Measurements from ENCODE around the gene HBE1. TPM values are rescaled to one million over a fixed set of nuclear protein-coding genes. Genes with fewer than 3 reads are reported as not detected.

HBE1 gene
- total RNA-seq, result not detected in 2 replicates

DNA sequence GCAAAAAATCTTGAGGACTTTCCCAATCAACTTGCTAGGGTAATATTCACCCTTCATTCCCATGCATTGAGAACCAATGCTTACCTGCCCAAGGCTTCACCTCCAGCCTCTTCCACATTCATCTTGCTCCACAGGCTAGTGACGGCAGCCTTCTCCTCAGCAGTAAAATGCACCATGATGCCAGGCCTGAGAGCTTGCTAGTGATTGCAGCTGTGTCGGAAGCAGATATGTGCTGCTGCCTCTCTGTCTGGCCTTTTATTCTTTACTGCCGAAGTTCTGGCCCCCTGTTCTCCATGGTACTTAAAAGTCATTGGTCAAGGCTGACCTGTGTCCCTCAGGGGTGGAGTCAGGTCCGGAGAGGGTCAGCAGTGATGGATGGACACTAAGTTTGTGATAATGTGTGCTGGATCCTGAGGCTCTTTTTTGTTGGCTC is at the start of gene HBE1:
HBE1 (minus strand) TSS at position 231 of the 433 bp plus-strand sequence; CDS start at position 176, 55 bp downstream.

DNA sequence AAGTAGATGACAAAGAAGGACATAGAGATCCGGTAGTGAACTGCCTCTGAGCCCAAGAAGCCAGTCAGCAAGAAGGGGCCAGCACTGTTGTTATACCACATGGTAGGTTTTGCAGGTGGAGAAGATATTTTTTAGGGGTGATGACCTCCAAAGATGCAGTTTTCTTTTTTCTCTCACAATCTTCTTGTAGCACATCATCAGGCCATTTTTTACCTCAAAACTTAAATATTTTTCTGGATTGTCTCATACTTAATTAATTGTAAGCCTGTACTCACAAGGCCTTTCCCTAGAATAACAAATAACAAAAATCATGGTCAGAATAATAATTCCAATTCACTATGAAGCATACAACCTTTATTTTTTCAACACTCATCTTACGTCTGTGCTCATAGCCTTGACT is 32.1 kb upstream of the HBE1 start, which contains the start of gene OR51B4:
OR51B4 (minus strand) TSS at position 101 of the 400 bp plus-strand sequence; CDS start at position 101, 0 bp downstream.

DNA sequence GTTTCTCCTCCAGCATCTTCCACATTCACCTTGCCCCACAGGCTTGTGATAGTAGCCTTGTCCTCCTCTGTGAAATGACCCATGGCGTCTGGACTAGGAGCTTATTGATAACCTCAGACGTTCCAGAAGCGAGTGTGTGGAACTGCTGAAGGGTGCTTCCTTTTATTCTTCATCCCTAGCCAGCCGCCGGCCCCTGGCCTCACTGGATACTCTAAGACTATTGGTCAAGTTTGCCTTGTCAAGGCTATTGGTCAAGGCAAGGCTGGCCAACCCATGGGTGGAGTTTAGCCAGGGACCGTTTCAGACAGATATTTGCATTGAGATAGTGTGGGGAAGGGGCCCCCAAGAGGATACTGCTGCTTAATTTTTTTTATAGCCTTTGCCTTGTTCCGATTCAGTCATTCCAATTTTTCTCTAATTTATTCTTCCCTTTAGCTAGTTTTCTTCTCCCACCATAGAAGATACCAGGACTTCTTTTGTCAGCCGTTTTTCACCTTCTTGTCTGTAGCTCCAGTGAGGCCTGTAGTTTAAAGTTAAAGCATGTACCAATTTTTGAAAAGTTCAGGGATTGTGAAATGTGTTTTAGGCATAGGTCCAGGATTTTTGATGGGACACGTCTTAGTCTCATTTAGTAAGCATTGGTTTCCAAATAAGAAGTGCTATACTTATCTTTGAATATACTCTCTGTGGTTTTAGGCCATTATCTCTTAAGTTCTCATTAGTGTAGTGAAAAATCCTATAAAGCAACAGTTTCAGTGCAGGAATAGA is 14.9 kb downstream of the HBE1 start, which contains the start of gene HBG2:
HBG2 (minus strand) TSS at position 136 of the 768 bp plus-strand sequence; CDS start at position 83, 53 bp downstream.

DNA sequence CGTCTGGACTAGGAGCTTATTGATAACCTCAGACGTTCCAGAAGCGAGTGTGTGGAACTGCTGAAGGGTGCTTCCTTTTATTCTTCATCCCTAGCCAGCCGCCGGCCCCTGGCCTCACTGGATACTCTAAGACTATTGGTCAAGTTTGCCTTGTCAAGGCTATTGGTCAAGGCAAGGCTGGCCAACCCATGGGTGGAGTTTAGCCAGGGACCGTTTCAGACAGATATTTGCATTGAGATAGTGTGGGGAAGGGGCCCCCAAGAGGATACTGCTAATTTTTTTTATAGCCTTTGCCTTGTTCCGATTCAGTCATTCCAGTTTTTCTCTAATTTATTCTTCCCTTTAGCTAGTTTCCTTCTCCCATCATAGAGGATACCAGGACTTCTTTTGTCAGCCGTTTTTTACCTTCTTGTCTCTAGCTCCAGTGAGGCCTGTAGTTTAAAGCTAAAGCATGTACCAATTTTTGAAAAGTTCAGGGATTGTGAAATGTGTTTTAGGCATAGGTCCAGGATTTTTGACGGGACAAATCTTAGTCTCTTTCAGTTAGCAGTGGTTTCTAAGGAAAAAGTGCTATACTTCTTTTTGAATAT is 19.8 kb downstream of the HBE1 start, which contains the start of gene HBG1:
HBG1 (minus strand) TSS at position 51 of the 590 bp plus-strand sequence. CDS start 53 bp downstream, outside the sequence.

GRCh38 chr11:5234381-5234834 is 35.3 kb downstream of the HBE1 start, which contains the start of gene HBD:
TSS of gene HBD (minus strand) at chr11:5234483. CDS start at chr11:5234433, 50 bp downstream.

DNA sequence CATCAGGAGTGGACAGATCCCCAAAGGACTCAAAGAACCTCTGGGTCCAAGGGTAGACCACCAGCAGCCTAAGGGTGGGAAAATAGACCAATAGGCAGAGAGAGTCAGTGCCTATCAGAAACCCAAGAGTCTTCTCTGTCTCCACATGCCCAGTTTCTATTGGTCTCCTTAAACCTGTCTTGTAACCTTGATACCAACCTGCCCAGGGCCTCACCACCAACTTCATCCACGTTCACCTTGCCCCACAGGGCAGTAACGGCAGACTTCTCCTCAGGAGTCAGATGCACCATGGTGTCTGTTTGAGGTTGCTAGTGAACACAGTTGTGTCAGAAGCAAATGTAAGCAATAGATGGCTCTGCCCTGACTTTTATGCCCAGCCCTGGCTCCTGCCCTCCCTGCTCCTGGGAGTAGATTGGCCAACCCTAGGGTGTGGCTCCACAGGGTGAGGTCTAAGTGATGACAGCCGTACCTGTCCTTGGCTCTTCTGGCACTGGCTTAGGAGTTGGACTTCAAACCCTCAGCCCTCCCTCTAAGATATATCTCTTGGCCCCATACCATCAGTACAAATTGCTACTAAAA is 42.9 kb downstream of the HBE1 start, which contains the start of gene HBB:
HBB (minus strand) TSS at position 340 of the 579 bp plus-strand sequence; CDS start at position 290, 50 bp downstream.

Other genes with a start within 250 kb of the HBE1 start
- not detected in 2 replicates for gene OR52J3, start 223.4 kb downstream of the HBE1 start, total RNA-seq
- gene OR52E2, start 210.3 kb downstream of the HBE1 start, total RNA-seq, result not detected in 2 replicates
- gene OR52E1, start 200.4 kb downstream of the HBE1 start, total RNA-seq, result not detected in 2 replicates
- gene OR52A5, start 131.6 kb downstream of the HBE1 start, total RNA-seq, result not detected in 2 replicates
- not detected in 2 replicates for gene OR52A1, start 115.2 kb downstream of the HBE1 start, total RNA-seq
- gene OR51V1, start 69.3 kb downstream of the HBE1 start, total RNA-seq, result not detected in 2 replicates
- not detected in 2 replicates for gene HBB, start 42.9 kb downstream of the HBE1 start, total RNA-seq
- not detected in 2 replicates for gene HBD, start 35.5 kb downstream of the HBE1 start, total RNA-seq
- gene HBG1, start 20.1 kb downstream of the HBE1 start, total RNA-seq, result not detected in 2 replicates
- gene HBG2, start 15.2 kb downstream of the HBE1 start, total RNA-seq, result not detected in 2 replicates
- not detected in 2 replicates for gene OR51B4, start 32.0 kb upstream of the HBE1 start, total RNA-seq
- gene OR51B2, start 54.4 kb upstream of the HBE1 start, total RNA-seq, result not detected in 2 replicates
- not detected in 2 replicates for gene OR51B5, start 73.6 kb upstream of the HBE1 start, total RNA-seq
- not detected in 2 replicates for gene OR51B6, start 81.6 kb upstream of the HBE1 start, total RNA-seq
- gene OR51M1, start 113.9 kb upstream of the HBE1 start, total RNA-seq, result not detected in 2 replicates
- not detected in 2 replicates for gene OR51Q1, start 152.2 kb upstream of the HBE1 start, total RNA-seq
- gene OR51I1, start 171.6 kb upstream of the HBE1 start, total RNA-seq, result not detected in 2 replicates
- gene OR51I2, start 179.4 kb upstream of the HBE1 start, total RNA-seq, result not detected in 2 replicates
- gene OR52D1, start 218.7 kb upstream of the HBE1 start, total RNA-seq, result not detected in 2 replicates
- 0.24 TPM in 1 of 2 replicates, not detected in the other for gene UBQLN3, start 240.0 kb upstream of the HBE1 start, total RNA-seq
- gene UBQLNL, start 246.8 kb upstream of the HBE1 start, total RNA-seq, result not detected in 2 replicates